Measurements from ENCODE around the gene ABLIM1.

The ABLIM1 gene

GRCh38 chr10:114398587-114399331 lies 259.3 kb downstream of the ABLIM1 start:
- no peak for DNase-seq (ENCODE audit: low read depth)
- no peak overlapping the region for H3K4me3 ChIP-seq (ENCODE audit: low read length)
- TF ChIP-seq, protein P1, sequence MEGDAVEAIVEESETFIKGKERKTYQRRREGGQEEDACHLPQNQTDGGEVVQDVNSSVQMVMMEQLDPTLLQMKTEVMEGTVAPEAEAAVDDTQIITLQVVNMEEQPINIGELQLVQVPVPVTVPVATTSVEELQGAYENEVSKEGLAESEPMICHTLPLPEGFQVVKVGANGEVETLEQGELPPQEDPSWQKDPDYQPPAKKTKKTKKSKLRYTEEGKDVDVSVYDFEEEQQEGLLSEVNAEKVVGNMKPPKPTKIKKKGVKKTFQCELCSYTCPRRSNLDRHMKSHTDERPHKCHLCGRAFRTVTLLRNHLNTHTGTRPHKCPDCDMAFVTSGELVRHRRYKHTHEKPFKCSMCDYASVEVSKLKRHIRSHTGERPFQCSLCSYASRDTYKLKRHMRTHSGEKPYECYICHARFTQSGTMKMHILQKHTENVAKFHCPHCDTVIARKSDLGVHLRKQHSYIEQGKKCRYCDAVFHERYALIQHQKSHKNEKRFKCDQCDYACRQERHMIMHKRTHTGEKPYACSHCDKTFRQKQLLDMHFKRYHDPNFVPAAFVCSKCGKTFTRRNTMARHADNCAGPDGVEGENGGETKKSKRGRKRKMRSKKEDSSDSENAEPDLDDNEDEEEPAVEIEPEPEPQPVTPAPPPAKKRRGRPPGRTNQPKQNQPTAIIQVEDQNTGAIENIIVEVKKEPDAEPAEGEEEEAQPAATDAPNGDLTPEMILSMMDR (conservative IDR thresholded peaks at IDR 0.05; ENCODE audit: low read length): no peak

DNA sequence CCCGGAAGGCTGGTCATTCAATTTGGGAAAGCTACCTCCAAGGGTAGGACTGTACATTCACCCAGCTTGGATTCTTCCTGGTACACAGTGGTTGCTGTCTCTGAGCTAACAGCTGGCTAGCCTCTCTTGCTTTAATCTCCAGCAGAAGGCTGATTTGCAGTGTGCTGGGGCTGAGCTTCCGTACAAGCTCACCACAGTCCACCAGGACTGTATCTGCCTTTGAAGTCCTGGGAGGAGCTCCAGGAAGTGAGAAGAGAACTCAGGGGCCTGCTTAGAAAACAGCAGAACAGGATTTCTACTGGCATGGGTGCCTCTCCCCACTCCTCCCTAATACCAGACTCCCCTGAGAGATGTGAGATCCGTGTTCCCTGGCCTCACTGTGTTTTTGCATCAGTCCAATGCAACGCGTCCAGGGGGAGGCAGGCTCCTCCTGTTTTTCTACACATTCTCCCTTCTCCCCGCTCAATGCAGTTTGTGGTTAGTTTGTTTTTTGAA lies 260.4 kb downstream of the ABLIM1 start:
- TF ChIP-seq, protein P1 (conservative IDR thresholded peaks at IDR 0.05; ENCODE audit: low read length): no peak
- peak; percentile 25 for DNase-seq (ENCODE audit: low read depth)
- peak overlapping the region; percentile 15; the same call in 1 of the 2 replicates for H3K4me3 ChIP-seq (ENCODE audit: low read length)

- TF ChIP-seq, protein P1 (conservative IDR thresholded peaks at IDR 0.05; ENCODE audit: low read length): no peak
- H3K4me3 ChIP-seq (ENCODE audit: low read length): no peak overlapping the region
Observed at GRCh38 chr10:114396464-114396863, 261.6 kb downstream of the ABLIM1 start.

GRCh38 chr10:114395366-114396022 lies 262.6 kb downstream of the ABLIM1 start:
- no peak for DNase-seq (ENCODE audit: low read depth)
- H3K4me3 ChIP-seq (ENCODE audit: low read length): no peak overlapping the region
- TF ChIP-seq, protein P1 (conservative IDR thresholded peaks at IDR 0.05; ENCODE audit: low read length): no peak

More at GRCh38 chr10:114396464-114396863, 261.6 kb downstream of the ABLIM1 start:
- DNase-seq (ENCODE audit: low read depth): peak; percentile 29

DNA sequence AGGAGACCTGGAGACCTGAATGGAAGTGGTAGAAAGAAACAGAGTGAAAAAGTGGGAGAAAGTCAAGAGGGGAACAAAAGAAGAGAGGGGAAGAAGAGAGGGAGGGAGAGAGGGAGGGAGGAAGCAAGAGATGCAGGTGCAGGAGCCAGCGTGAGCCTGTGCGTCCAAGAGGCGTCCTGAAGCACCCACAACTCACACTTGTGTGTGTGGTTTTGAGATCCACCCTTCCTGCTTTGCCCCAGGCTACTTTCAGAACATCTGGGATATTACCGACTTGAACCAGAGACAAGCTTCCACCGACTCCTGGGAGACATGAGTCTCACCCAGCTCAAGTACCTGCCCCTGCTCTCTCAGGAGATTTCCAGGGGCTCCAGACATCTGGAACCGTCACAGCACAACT lies 263.5 kb downstream of the ABLIM1 start:
- DNase-seq (ENCODE audit: low read depth): no peak
- TF ChIP-seq, protein P1 (conservative IDR thresholded peaks at IDR 0.05; ENCODE audit: low read length): no peak
- no peak overlapping the region for H3K4me3 ChIP-seq (ENCODE audit: low read length)

- no peak for DNase-seq (ENCODE audit: low read depth)
- H3K4me3 ChIP-seq (ENCODE audit: low read length): no peak overlapping the region
- TF ChIP-seq, protein P1 (conservative IDR thresholded peaks at IDR 0.05; ENCODE audit: low read length): no peak
Observed at GRCh38 chr10:114393886-114394285, 264.2 kb downstream of the ABLIM1 start.

Measured in AG10803 (cell line).